ENCODE data around the gene ABLIM2. TPM values are rescaled to one million over a fixed set of nuclear protein-coding genes. Genes with fewer than 3 reads are reported as not detected.

ABLIM2 gene
- total RNA-seq, 4 donors from 2014 or later = 10.6 to 31.7 (median 20.3) TPM

DNA sequence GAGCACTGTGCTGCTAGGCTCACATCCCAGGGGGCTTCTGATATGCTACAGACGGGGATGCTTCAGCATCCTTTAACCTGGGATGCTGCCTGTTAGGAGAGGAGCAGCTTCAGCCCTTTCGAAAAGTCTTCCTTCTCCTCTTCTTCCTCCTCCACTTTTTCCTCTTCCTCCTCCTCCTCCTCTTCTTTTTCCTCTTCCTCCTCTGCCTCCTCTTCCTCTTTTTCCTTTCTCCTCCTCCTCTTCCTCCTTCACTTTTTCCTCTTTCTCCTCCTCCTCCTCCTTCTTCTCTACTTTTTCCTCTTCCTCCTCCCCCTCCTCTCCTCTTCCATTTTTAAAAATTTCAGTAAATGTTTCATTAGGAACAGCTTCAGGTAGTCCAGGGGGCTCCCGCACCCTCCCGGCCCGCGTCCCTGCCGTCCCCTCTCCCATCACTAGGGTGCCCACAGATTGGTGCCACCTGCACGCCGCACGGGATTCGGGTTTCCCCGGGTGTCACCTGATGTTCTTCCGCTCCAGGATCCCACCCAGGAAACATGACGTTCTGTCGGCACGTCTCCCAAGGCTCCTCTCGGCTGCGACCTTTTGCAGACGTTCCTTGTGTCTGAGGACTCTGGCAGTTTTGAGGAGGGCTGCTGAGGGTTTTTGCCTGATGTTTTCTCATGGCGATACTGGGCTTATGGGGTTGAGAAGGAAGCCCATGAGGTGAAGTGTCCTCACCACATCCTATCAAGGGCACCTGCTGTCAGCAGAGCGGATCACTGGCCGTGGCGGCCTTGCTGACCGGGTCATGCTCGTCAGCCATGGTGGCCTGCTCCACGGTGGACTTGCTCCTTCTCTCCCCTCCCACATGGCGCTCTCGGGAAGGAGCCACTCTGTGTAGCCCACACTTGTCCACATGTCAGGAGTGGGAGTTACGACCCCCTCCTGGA, 135.6 kb downstream of the ABLIM2 start:
- TF ChIP-seq POLR2A (IDR thresholded peaks at IDR 0.05) = no peak
- TF ChIP-seq, protein P1, sequence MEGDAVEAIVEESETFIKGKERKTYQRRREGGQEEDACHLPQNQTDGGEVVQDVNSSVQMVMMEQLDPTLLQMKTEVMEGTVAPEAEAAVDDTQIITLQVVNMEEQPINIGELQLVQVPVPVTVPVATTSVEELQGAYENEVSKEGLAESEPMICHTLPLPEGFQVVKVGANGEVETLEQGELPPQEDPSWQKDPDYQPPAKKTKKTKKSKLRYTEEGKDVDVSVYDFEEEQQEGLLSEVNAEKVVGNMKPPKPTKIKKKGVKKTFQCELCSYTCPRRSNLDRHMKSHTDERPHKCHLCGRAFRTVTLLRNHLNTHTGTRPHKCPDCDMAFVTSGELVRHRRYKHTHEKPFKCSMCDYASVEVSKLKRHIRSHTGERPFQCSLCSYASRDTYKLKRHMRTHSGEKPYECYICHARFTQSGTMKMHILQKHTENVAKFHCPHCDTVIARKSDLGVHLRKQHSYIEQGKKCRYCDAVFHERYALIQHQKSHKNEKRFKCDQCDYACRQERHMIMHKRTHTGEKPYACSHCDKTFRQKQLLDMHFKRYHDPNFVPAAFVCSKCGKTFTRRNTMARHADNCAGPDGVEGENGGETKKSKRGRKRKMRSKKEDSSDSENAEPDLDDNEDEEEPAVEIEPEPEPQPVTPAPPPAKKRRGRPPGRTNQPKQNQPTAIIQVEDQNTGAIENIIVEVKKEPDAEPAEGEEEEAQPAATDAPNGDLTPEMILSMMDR (IDR thresholded peaks at IDR 0.05) = no peak

DNA sequence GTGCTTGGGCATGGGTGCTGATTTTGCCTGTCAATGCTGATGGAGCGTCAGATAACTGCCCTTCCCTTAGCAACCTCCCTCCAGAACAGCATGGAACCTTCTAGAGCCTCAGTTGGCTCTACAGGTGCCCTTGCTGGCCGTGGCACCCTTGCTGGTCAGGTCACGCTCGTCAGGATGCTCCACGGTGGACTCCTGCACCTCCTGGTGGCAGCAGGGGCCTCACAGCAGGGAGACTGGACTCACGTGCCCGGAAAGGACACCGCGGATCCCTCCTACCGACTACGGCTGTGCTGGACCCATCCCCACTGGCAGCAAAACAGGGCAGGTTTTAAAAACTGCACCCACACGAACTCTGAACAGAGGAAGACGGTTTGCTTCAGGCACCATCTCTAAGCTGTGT, 136.8 kb downstream of the ABLIM2 start:
- intact Hi-C loops (cut with DNase I; ENCODE audit: low total_unique reads) = no loop called here
- WGBS, 2 donors = 58 to 81% methylated on average over 13 of the region's 13 CpGs
- no peak overlapping the region for H3K4me3 ChIP-seq (ENCODE audit: low read depth, poor library complexity, severe bottlenecking)
- DNase-seq (ENCODE audit: low spot score in 2 of 2) = no peak
- TF ChIP-seq, protein P1 (IDR thresholded peaks at IDR 0.05) = no peak
- no peak for TF ChIP-seq POLR2A (IDR thresholded peaks at IDR 0.05)

More for the DNA sequence above, 135.6 kb downstream of the ABLIM2 start:
- H3K4me3 ChIP-seq (ENCODE audit: low read depth, poor library complexity, severe bottlenecking) = no peak overlapping the region
- intact Hi-C loops (cut with DNase I; ENCODE audit: low total_unique reads) = no loop called here
- 88 to 89% methylated on average over 28 to 29 of the region's 29 CpGs for WGBS, 2 donors
- no peak for DNase-seq (ENCODE audit: low spot score in 2 of 2)

DNA sequence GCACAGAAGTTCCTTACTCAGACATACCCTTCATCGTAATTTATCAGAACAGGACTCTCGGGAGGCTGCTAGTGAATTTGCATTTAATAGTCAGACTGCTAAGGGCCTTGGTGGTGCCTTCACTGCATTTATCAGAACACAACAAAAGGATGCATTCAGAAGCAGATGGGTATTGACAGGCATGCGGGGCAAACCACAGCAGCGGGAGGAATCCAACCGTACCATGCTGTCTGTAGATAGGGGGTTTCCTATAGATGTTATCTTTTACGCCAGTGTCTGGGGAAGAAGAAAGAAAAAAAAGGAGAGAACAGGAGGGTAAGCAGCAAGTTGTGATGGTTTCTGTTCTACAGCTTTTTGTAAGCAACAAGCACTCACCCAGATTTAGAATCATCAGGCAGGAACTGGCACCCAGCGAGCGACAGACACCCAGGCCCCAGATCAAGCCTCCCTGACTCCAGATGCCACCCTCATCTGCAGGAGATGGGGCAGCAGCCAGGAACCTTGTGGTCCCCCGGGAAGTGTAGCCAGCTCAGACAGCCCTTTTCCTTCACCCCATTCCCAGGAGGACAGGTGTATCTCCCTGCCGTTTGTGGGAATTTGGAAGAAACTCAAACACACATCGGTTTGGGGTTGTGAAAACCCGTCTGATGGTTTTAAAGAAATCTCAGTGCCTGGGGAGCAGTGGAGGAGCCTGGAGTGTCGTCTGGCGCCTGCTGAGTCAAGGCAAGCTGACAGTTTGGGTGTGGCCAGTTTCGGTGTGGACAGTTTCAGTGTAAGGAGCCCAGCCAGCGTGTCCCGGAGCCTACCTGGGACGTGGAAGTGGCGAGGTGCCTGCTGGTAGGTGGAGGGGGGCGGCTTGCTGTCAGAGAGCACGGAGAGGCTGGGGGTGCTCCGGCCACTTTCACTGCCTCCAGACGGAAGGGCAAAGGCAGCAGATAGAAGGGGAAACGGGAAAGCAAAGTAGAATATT, 138.9 kb downstream of the ABLIM2 start:
- intact Hi-C loops (cut with DNase I; ENCODE audit: low total_unique reads) = no loop called here
- TF ChIP-seq POLR2A (IDR thresholded peaks at IDR 0.05) = no peak
- TF ChIP-seq, protein P1 (IDR thresholded peaks at IDR 0.05) = no peak
- DNase-seq (ENCODE audit: low spot score in 2 of 2) = peak in 1 of 2 donors; percentile 53
- no peak overlapping the region for H3K4me3 ChIP-seq (ENCODE audit: low read depth, poor library complexity, severe bottlenecking)
- 42 to 47% methylated on average over 24 of the region's 24 CpGs for WGBS, 2 donors

DNA sequence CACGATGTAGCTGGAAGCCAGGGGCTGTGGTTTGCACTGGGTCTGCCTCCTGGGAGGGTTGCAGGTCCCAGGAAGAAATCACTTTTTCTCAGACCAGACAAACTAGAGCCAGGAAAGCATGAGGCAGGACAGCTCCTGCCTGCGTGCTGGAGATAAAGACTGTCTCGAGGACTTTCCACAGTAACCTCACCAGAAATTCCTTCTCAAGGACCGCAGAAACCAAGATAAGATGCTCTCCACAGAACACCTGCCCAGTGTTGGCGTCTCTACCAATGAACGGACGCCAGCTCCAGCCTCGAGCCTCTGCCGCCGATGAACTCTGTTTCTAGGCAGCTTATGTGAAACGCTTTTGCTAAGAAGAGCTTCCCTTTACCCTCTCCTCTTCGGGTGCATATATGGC, 142.1 kb downstream of the ABLIM2 start:
- 85 to 86% methylated on average over 11 to 12 of the region's 12 CpGs for WGBS, 2 donors
- intact Hi-C loops (cut with DNase I; ENCODE audit: low total_unique reads) = no loop called here
- H3K4me3 ChIP-seq (ENCODE audit: low read depth, poor library complexity, severe bottlenecking) = no peak overlapping the region
- no peak for DNase-seq (ENCODE audit: low spot score in 2 of 2)
- no peak for TF ChIP-seq POLR2A (IDR thresholded peaks at IDR 0.05)
- TF ChIP-seq, protein P1 (IDR thresholded peaks at IDR 0.05) = no peak

DNA sequence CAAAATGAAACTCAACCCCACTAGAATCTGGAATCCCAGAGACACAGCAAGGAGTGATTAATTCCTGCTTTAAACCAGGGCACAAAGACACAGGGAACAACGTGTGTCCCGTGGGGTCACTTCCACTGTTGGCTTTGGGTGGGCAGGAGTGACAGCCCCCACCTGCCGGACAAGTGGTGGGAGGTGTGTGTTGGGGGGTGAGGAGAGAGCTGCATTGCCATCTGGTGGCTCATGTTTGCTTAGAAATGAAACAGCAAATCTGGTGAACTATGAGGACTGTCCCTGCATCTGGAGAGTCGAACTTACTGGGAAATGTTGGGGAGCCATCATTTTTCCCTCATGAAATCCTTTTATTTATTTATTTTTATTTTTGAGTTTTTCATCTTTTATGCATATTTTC, 143.1 kb downstream of the ABLIM2 start:
- intact Hi-C loops (cut with DNase I; ENCODE audit: low total_unique reads) = no loop called here
- TF ChIP-seq, protein P1 (IDR thresholded peaks at IDR 0.05) = no peak
- TF ChIP-seq POLR2A (IDR thresholded peaks at IDR 0.05) = no peak
- no peak for DNase-seq (ENCODE audit: low spot score in 2 of 2)
- H3K4me3 ChIP-seq (ENCODE audit: low read depth, poor library complexity, severe bottlenecking) = no peak overlapping the region
- 42 to 46% methylated on average over 4 of the region's 4 CpGs for WGBS, 2 donors

Measured in lower leg skin (tissue), 4 donors.